HG03139 (cell line): ENCODE measurements around the gene CDH13.

Experiments used
- ATAC-seq: cut with Tn5 transposase; IDR thresholded peaks from one replicate; pipeline ENCODE4 v1.9.1; 2021; ENCODE audit not compliant: unreplicated experiment

Gene CDH13

DNA sequence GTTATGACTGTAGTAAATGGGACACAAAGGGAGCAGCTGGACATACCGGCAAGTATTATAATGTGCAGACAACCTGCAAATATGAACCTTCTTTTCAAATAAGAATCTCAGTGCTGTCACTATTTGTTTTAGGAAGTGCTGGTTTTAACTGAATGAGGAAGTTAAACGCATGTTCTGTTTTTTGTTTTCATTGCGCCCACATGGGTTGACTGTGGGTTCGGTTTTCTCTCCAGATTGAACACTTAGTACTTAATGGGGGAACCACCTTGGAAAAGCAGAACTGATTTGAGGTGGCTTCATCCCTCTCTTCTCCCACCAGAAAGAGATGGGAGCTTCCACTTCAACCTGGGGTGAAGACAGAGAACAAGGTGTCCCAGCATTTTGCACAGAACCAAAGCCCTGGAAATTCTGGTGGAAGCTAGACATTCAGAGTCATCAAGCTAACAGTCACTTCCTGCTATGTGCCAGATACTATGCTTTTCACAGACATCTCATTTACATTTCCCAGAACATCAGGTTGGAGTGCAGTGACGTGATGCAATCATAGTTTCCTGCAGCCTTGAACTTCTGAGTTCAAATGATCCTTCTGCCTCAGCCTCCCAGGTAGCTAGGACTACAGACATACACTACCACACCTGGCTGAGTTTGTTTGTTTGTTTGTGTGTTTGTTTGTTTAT, 149.8 kb downstream of the CDH13 start:
- ATAC-seq, result no peak

DNA sequence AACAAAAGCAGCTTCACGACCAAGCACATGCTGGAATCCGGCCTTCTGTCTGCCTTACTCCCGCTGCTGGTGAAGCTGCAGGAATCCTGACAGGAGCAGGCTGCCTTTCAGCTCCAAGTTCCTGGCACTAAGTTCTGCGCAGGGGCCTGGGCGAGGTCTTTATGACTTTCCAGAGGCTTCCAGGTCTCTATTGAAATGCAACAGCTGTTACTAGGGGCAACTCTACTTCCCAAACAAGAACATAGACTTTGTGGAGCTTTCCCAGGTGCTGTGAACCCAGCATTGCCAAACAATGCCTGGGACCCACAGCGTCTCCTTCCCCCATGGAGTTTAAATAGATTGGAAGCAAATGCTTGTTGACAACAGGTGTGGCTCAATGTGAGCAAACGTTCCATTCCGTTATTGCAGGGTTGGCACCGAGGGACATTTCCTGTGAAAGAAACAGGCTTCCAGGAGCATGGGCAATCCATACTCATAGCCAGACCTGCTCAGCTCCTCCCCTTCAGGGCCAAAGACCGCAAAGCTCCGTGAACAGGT, 156.0 kb downstream of the CDH13 start:
- no peak for ATAC-seq

DNA sequence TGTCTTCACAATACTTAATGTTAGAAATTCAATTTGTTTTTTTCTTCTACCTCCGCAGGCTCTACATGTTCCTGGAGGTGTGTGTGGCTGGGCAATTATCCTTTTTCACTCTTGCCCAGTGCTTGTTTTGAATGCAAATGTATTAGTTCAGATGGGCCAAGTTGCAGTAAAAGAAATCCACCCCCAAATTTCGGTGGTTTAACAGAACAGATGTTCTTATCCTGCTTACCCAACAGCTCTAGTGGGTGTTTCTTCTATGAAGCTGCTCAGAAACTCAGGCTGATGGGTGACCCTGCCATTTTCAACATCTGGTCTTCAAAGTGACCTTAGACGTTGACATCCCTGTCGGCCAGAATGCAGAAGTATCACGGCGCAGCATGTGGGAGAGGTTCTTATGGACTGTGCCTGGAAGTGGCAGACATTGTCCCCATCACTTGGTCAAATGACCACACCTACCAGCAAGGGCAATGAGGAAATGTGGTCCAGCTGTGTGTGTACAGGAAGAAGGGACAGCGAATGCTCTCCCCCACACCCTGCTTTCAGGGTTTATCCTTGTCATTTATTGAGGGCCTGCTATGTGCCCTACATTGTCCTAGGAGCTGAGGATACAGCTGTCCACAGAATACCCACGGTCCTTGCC, 157.3 kb downstream of the CDH13 start:
- no peak for ATAC-seq

DNA sequence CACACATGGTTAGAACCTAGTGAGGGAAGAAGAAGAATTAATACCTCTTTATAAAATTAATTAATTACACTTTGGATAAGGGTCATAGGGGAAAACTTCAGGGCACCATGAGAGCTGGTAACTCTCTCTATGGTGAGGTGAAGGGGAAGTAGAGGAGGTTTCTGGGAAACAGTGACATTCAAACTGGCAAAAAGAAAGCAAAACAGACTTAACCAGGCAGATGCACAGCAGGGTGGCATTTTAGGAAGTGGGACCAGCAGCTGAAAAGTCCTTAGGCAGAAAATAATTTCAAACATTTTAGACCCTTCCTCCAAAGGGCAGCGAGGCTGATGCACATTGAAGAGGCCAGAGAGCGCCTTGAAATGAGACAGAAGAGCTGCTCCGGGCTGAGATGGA, 157.8 kb downstream of the CDH13 start:
- ATAC-seq, result no peak

DNA sequence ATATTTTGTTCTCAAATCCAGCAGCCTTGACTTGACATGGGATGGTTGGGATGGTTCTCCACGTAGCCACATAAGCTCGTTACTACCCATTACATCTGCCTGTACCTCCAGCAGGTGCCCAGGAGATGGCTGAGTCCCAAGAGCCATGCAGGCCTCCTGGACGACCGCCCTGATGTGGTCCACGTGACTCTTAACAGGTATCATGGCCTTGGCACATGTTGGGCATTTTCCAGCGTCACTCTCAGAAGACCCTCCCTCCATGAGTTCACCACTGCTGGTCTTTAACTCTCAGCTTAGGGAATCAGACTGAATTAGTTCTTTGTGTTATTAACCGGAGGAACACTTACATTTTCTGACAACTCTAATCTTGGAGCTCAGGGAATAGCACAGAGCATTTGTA, 161.5 kb downstream of the CDH13 start:
- no peak for ATAC-seq

DNA sequence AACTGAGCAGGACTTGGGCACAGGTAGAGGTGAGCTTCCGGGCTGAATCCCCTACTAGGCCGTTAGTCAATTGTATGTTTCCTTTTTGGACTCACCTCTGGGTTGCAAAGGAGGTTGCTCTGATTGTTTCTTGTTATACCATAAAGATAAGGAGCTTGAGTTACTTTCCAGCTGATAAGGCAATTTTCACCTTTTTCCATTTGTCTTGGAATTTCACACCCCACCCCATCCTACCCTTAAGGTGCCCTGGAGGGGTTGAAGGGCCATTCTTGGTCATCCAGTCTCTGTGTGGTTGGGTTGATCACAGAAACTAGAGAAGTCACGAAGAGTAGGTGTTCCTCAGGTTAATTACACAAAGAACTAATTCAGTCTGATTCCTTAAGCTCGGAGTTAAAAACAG, 162.2 kb downstream of the CDH13 start:
- ATAC-seq, result no peak

DNA sequence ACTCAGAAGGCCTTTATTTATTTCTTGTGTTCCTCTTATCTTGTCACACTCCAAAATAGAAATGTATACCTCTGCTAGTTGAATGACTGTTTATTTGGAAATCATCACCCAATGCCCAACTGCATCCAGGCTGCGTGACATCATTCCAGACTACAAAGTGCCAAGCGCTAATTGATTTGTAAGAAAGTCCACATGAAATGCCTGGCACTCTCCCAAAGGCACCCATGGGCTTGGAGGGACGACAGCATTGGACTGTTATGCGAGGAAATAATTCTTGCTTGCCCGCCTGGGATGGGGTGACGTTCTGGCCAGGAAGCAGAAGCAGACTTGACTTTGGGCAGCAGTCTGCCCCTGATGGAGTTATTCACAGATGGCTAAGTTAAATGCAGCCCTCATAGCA, 165.9 kb downstream of the CDH13 start:
- ATAC-seq, result no peak

DNA sequence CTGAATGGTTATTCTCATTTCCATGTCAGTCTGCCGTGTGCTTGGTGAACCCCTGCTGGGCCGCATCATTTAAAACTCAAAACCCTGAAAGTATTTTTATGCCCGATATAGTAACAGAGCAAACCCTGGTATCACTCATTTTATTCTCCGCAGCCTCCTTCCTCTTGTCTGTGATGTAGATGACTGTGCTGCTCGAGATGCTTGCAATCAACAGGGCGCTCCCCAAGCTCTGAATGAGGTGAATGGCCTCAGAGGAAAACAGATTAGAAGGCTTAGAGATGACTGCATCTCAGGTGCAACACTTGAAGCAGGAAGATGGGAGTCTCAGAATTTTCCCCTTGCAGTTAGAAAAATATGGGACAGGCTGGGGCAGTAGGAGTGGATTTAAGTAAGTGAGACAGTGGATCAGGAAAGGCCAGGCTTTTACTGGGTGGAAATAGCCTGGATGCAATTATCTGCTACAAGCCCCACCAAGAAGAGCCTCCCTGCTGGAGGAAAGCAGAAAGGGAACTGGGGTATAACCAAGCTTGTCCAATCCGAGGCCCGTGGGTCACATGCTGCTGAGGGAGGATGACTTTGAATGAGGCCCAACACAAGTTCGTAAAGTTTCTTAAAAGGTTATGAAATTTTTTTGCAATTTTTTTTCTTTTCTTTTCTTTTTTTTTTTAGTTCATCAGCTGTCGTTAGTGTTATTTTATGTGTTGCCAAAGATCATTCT, 166.9 kb downstream of the CDH13 start:
- ATAC-seq, result no peak

DNA sequence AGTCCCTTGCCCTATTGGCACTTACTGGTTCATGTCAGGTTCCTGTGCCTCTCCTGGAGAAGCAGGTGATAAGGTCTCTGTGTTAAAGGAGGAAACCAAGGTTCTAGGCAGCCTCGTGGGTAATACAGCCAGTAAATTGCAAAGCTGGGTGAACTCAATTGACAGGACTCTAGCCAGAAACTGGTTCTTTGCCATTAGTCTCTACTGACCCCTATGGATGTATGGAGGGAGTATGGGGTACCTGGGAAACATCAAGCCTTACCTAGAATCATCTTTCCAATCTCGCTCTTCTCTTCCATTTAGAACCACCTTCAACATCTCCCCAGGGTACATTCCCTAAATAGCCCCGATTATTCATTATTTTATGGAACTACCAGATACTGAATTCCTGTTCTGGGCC, 169.3 kb downstream of the CDH13 start:
- no peak for ATAC-seq

DNA sequence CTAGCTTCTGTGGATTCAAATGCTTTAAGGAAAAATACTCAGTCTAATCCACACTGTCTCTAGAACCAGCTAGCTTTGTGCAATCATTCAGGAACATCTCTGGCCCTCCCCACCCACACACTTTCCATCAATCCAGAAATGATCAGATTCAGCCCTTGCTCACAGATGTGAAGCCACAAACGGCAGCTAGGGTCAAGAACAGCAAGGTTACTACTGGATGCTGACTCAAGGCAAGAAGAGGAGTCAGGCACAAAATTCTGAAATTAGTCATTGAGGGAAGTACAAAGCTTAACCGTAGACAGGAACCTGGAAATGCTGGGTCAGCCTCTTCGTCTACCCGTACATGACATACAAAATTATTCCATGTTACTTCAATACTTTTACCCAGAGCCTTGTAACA, 174.6 kb downstream of the CDH13 start:
- no peak for ATAC-seq

DNA sequence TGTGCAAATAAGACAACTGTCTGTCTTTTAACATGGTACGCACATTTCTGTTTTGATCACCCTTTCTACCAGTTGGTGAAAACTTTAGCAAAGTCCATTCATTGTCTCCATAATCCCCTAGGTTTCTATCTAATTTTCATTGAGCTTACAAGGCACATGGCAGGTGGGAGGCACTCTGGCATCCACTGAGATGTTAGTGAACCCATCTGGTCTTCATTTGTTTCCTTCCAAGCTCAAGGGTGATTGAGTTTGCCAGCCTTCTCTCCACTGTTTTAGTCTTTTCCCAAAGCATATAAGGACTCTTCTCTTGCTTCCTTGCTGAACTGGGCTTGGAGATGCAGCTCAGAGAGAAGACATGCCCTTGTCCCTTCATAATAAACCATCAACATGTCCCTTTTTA, 179.1 kb downstream of the CDH13 start:
- ATAC-seq, result no peak

DNA sequence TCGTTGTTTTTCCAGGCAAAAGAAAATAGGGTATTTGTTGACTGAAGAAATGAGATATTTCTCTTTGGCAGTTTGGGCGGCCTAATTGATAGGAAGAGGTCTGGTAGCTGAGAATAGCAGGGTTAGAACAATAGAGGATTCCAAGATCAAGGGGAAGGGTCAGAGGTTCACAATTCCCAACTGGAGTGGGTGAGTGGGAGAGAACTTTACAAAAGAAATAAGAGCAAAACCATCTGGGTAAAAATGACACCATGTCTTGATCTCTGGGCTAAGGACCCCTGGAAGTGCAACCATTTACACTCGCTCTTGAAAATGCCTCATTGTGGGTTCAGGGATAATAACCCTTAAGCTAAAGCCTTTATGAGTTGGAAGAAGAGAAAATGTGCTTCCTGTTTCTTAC, 180.5 kb downstream of the CDH13 start:
- no peak for ATAC-seq

DNA sequence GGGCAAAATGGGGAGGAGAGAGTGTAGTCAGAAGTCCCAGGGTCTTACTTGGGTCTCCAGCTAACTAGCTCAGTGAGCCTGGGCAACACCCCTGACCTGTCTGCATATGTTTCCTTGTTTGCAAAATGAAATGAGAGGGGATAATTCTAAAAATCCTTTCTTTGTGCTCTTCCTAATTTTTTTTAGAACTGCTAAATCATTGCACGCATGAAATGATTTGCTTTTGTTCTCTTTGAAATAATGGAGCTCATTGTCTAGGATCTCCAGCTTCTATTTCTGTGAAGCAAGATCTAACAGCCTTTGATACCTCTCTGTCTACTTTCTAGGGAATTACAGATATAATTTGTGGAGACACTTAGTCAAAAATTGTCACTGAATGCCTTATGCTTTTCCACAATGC, 181.3 kb downstream of the CDH13 start:
- ATAC-seq, result no peak

DNA sequence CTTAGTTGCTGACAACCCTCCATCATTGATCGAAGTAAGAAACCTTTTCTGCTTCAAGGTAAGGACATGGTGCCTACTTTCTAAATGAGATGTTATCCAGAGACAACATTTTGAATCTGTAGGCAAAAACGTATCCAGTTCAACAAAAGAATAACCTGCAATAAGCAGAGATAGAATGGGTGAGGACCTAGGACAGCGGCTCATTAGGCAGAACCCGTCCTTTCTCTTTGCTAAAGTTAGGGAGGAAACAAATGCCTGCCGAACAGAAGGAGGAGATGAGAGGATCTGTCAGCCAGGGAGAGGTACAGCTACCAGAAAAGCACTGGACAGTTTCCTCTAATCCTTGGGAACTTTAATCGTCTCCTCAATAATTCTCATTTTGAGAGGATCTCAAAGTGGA, 183.3 kb downstream of the CDH13 start:
- ATAC-seq, result no peak

DNA sequence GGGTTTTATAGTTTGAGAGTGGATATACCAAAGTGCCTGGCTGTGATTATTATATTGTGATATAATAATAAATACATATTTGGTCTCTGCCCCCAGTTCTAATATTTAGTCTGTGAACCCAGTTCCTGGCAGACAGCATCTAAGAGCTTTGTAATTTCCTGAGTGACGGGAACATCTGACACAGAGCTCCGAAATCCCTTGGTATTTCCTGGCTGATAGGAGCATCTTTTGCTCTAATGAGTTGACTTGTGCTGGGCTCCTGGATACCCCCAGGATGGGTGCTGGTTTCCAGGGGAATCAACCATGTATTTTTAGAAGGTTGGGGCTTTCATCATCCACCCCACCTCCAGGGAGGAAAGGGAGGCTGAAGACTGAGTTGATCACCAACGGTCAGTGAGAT, 187.3 kb downstream of the CDH13 start:
- no peak for ATAC-seq

DNA sequence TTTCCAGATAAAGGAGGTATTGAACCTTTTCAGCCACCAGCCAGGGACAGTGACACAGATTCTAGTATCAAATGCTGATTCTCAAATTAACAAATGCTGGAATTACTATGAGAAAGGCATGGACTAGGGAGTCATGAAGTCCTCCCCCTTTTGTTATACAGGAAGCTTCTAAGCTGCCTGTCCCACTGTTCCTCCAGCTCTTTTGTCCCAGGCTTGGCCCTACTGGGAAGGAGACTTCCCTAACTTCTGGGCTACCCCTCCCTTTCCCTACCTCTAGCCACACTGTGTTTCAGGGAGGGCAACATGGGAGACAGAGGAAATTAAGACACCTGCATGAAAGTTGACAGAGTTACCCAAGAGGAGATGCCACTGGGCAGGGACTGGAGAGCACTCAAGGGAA, 192.5 kb downstream of the CDH13 start:
- no peak for ATAC-seq

DNA sequence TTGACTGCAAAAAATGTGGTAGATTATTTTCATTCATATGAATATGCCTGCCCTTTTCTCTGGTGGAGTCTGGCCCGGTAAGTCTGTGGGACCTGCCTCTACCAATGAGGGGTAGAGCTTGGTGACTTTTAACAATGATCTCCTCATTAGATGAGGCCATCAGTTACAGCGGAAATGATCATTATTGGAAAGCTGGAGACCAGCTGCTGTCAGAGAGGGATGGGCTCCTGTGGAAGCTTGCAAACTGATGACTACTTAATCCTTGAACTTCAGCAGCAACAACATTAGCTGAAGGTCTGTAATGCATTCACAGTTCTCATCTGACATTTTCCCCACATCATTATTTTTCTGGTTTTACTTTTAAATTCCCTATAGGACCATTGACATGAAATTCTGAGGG, 194.1 kb downstream of the CDH13 start:
- ATAC-seq, result no peak

DNA sequence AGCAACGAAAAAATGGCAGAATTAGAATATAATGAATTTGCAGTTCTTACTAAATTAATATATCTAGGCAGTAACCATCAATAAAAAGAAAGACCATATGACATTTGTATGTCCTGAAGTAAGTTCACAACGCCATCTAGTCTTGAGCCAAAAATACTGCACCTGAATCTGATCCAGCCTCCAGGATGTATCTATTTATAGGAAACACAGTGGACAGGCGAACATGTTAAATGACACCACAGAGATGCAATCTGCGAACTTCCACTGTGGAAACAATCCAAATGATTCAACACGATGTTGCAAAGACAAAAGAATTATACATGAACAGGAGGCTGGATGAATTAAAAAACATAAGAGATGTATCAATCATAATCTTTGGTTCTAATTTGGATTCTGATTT, 197.6 kb downstream of the CDH13 start:
- ATAC-seq, result no peak

DNA sequence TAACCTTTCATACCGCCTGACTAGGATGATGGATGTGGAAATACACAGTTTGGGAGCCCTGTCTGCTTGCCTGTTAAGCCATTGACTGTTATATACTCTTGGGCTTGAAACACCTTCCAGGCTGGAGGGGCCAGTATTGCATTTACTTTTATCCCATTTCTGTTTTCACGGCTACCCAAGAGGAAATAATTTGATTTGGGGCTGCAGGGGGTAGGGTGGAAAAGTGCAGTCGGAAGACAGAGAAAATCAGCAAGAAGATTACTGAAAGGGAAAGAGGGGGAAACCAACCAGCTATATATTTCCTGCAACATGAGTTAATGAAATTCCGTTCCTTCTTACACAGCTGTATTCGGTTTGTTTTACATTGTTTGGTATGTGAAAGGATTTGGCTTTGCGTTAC, 202.5 kb downstream of the CDH13 start:
- ATAC-seq, result no peak

DNA sequence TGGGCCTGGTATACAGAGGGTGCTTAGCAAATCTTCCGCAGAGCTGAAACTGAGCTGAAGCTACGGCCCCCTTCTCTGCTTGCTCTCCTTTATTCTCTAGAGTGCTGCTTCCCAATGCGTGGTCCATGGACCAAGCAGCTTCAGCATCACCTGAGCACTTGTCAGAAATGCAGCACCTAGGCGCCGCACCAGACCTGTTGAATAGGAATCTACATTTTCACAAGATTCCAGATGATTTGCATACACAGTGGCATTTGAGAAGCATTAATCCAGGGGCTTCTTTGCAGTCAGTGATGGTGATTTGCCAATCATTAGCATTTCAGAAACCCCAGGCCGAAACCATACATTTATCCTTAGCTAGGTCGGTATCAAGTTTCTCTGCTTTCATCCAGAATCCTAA, 204.2 kb downstream of the CDH13 start:
- no peak for ATAC-seq

DNA sequence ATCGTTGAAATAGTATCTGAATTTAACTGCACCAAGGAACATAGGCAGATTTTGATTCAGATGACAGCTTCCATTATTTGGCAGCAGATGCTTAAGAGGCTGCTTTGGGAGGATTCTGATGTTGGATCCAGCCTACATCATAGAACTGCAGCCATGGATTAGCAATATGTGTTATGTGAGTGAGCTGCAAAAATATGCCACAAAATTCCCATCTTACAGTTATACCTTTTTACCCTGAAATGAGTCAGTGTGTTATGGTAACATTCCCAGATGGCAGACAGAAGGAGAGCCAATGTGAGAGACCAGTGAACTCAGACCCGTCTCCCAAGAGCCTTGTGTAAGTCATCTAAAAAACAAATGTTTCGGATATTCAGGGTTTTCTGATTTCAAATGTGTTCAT, 206.1 kb downstream of the CDH13 start:
- ATAC-seq, result no peak

DNA sequence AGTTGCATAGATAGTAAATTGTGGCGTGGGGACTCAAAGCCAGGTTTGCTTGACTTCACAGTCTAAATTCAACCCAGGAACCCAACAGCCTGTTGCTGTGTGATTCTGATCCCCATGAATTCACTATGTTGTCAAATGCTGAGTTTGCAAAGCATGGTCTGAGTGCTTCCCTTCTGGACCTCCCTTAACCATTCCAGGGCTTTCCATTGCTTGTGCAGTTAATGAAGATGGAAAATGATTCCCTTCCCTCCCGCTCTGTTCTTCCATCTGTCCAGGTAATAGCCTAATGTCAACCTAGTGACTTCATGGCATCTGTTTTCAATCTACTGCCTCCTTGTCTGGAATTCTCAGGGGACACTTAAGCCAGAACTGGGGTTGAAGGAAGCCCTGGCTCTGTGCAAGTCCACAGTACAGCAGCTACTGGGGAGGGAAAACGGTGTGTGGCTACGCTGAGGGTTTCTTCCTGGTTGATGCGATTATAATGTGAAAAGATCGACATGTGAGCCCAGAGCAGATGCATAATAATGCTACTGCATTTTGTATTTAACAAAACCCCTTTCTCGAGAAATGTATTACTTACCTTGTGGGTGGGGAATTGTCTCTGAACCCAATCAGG, 206.7 kb downstream of the CDH13 start:
- ATAC-seq, result no peak
